Activated naive CD8-positive, alpha-beta T cell treated with anti-CD3 and anti-CD28 coated beads, Interleukin-2, amount 10 ng/mL, durations not matched to agents 7 days and 5 days (primary cell): Measurements from ENCODE around the gene CCNL1. TPM values are rescaled to one million over a fixed set of nuclear protein-coding genes. Genes with fewer than 3 reads are reported as not detected.
A peak's percentile ranks its signal among the peaks of the same experiment; 100 is the strongest.
"Not testable (repeated sequence)": the region's sequence is repeated elsewhere in the genome, so short reads cannot be mapped to it uniquely, and the experiment has no call there.

Source experiments
- ATAC-seq: fragments of 150-1000 bp; cut with Tn5 transposase; one replicate; pipeline ENCODE4 v1.10.0; 2021; ENCODE audit warnings: low read depth, moderate library complexity
- POLR2A ChIA-PET: fragments of 350-600 bp; sonication (Branson Sonifier 250); formaldehyde crosslinking; loops from one replicate; lab custom pipeline; 2021; ENCODE audit warnings: antibody characterized with exemption; lab: Charles Lee
- DNase-seq: peaks from one replicate; pipeline ENCODE4 v3.0.0; 2021
- H3K27ac Mint-ChIP-seq: one replicate; pipeline ENCODE4 v1.8.0; 2022; ENCODE audit warnings: mild to moderate bottlenecking, mixed read lengths
- H3K27me3 Mint-ChIP-seq: one replicate; pipeline ENCODE4 v1.8.0; 2022; ENCODE audit warnings: mild to moderate bottlenecking, moderate library complexity, mixed read lengths
- H3K36me3 Mint-ChIP-seq: one replicate; pipeline ENCODE4 v1.8.0; 2021; ENCODE audit warnings: mild to moderate bottlenecking, mixed read lengths
- H3K4me1 Mint-ChIP-seq: one replicate; pipeline ENCODE4 v1.8.0; 2021; ENCODE audit warnings: mixed read lengths
- H3K4me3 Mint-ChIP-seq: one replicate; pipeline ENCODE4 v1.8.0; 2022; ENCODE audit warnings: mild to moderate bottlenecking, moderate library complexity, mixed read lengths
- H3K9me3 Mint-ChIP-seq: one replicate; pipeline ENCODE4 v1.8.0; 2021; ENCODE audit warnings: mixed read lengths
- total RNA-seq, 2 experiments: library from RNA; stranded (reverse); gene quantifications; one replicate each; pipeline ENCODE4 v1.2.3, GENCODE V29; 2021

The CCNL1 gene
- total RNA-seq, 2 experiments from 2014 or later: 276 to 280 TPM

DNA sequence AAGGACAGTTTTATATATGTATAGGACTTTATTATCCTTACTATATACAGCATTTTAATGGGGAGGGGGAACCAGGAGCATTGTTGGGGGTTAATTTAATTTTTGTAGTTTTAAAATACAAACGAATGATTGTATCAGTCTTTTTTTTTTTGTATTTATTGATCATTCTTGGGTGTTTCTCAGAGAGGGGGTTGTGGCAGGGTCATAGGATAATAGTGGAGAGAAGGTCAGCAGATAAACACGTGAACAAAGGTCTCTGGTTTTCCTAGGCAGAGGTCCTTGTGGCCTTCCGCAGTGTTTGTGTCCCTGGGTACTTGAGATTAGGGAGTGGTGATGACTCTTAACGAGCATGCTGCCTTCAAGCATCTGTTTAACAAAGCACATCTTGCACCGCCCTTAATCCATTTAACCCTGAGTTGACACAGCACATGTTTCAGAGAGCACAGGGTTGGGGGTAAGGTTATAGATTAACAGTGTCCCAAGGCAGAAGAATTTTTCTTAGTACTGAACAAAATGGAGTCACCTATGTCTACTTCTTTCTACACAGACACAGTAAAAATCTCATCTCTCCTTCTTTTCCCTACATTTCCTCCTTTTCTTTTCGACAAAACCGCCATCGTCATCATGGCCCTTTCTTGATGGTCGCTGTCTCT lies 18.0 kb upstream of the CCNL1 start:
- peaks cover 32% of the 10 kb centered on the region for H3K36me3 Mint-ChIP-seq
- not testable (repeated sequence) for H3K9me3 Mint-ChIP-seq, H3K27me3 Mint-ChIP-seq, ATAC-seq, H3K4me3 Mint-ChIP-seq, H3K27ac Mint-ChIP-seq, DNase-seq
- H3K4me1 Mint-ChIP-seq: peaks cover 22% of the 10 kb centered on the region
- POLR2A ChIA-PET: interaction anchor here (7.5 kb wide), 1 partner anchor 16 kb away, joined by 527 read pairs; the partner anchor contains the start of gene CCNL1

GRCh38 chr3:157176934-157177333 lies 17.0 kb upstream of the CCNL1 start:
- H3K9me3 Mint-ChIP-seq: peaks cover 1% of the 10 kb centered on the region
- POLR2A ChIA-PET: interaction anchor here (7.5 kb wide), 1 partner anchor 15 kb away, joined by 527 read pairs; the partner anchor contains the start of gene CCNL1
- peaks cover 22% of the 10 kb centered on the region for H3K4me1 Mint-ChIP-seq
- H3K4me3 Mint-ChIP-seq: peak overlapping the region; percentile 70
- H3K27me3 Mint-ChIP-seq: no peaks in the 10 kb centered on the region
- peak overlapping the region; percentile 24 for H3K27ac Mint-ChIP-seq
- DNase-seq (no peak), ATAC-seq (no peak)
- peaks cover 27% of the 10 kb centered on the region for H3K36me3 Mint-ChIP-seq

GRCh38 chr3:157175691-157176507 lies 16.0 kb upstream of the CCNL1 start:
- Mint-ChIP-seq H3K4me1 (peaks cover 22% of the 10 kb centered on the region), H3K27ac (peak overlapping the region; percentile 96), H3K4me3 (peak overlapping the region; percentile 98), H3K27me3 (no peaks in the 10 kb centered on the region), H3K36me3 (peaks cover 23% of the 10 kb centered on the region), H3K9me3 (peaks cover 1% of the 10 kb centered on the region)
- peak; percentile 43 for DNase-seq
- POLR2A ChIA-PET: interaction anchor here (0.6 to 7.5 kb wide), 14 partner anchors 14 to 692 kb away, joined by 3 to 527 read pairs (median 6); partner anchors contain the start of genes CCNL1, SSR3 and TIPARP
- no peak for ATAC-seq

DNA sequence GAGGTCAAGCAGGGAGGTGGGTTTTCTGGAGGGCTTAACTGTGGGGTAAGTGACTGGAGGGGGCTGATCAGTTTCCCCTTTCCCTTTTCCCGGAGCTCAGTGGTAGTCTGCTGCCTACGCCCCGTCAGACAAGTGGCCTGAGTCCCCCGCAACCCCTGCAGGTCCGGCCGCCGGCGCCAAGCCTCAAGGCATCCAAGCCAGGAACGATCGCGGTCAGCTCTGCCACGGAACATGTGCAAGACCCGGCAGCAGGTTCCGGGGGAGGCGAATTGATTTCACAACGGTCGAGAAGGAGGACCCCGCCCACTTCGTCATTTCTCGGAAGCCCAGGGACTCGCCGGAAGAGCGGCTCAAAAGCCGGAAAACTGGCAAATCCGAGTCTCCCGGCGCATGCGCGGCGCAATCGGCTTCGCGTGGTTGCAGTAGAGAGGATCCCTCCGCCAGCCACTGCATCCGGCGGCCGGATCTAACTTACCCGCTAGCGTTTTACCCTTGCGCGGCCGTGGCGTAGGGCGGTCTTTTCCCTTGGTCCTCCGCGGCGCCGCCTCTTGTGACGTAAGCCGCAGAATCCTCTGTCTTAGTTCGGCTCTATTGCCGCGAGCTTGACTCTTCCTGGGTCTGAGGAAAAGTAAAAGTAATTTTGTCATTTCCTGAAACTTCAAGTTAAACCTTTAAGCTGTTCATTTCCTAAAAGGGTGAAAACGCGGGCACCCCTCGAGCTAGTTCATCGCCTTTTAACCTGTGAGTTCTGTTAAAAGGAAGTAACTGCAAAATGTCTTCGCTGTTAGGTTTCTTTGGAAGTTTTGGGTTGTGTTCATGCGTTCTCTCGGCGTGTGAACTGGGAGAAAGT lies 14.9 kb upstream of the CCNL1 start:
- H3K4me3 Mint-ChIP-seq: peak overlapping the region; percentile 98
- H3K27ac Mint-ChIP-seq: peak overlapping the region; percentile 96
- H3K36me3 Mint-ChIP-seq: peaks cover 17% of the 10 kb centered on the region
- POLR2A ChIA-PET: interaction anchor here (0.6 to 7.5 kb wide), 15 partner anchors 8 to 691 kb away, joined by 3 to 527 read pairs (median 6); partner anchors contain the start of genes CCNL1, SSR3 and TIPARP
- no peaks in the 10 kb centered on the region for H3K27me3 Mint-ChIP-seq
- peaks cover 21% of the 10 kb centered on the region for H3K4me1 Mint-ChIP-seq
- H3K9me3 Mint-ChIP-seq: no peaks in the 10 kb centered on the region
- DNase-seq (peak; percentile 96), ATAC-seq (peak; percentile 95)

GRCh38 chr3:157174290-157174648 lies 14.3 kb upstream of the CCNL1 start:
- H3K9me3 Mint-ChIP-seq: no peaks in the 10 kb centered on the region
- POLR2A ChIA-PET: interaction anchor here (0.7 to 7.5 kb wide), 9 partner anchors 8 to 691 kb away, joined by 3 to 527 read pairs (median 7); partner anchors contain the start of genes CCNL1, SSR3 and TIPARP

GRCh38 chr3:157173343-157173742 lies 13.4 kb upstream of the CCNL1 start:
- POLR2A ChIA-PET: interaction anchor here (2.7 to 7.5 kb wide), 2 partner anchors 11 to 17 kb away, joined by 17 to 527 read pairs; partner anchors contain the start of gene CCNL1
- H3K9me3 Mint-ChIP-seq, H3K4me3 Mint-ChIP-seq, DNase-seq, ATAC-seq, H3K27me3 Mint-ChIP-seq, H3K27ac Mint-ChIP-seq: not testable (repeated sequence)
- H3K4me1 Mint-ChIP-seq: peaks cover 19% of the 10 kb centered on the region
- peaks cover 12% of the 10 kb centered on the region for H3K36me3 Mint-ChIP-seq

More at GRCh38 chr3:157174290-157174648, 14.3 kb upstream of the CCNL1 start:
- Mint-ChIP-seq H3K4me1 (peaks cover 19% of the 10 kb centered on the region), H3K27ac (peak overlapping the region; percentile 96), H3K36me3 (peaks cover 13% of the 10 kb centered on the region), H3K27me3 (no peaks in the 10 kb centered on the region), H3K4me3 (peak overlapping the region; percentile 98)
- DNase-seq (peak; percentile 39), ATAC-seq (no peak)

DNA sequence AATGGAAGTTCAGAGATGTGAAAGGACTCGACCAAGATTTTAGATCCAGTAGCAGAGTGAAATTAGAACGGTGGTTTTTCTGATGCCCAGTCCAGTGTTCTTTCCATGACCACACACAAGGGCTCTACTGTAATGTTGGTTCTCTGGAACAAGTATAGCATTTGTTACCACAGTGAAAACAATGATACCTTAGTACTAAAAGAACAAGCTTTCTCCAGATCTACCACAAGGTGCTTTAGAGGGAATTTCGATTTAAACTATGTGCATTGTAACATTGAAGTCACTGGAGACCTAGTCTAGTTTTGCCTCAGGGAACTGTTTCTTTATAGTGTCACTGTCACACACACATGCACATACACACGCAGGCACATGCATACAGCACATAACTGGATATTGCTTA lies 12.8 kb upstream of the CCNL1 start:
- H3K4me1 Mint-ChIP-seq: peaks cover 19% of the 10 kb centered on the region
- no peak for ATAC-seq
- H3K4me3 Mint-ChIP-seq: no peak overlapping the region

GRCh38 chr3:157170861-157171260 lies 10.9 kb upstream of the CCNL1 start:
- POLR2A ChIA-PET: interaction anchor here (7.5 kb wide), 1 partner anchor 9 kb away, joined by 527 read pairs; the partner anchor contains the start of gene CCNL1
- no peak for DNase-seq
- peaks cover 2% of the 10 kb centered on the region for H3K36me3 Mint-ChIP-seq
- H3K4me1 Mint-ChIP-seq: peaks cover 9% of the 10 kb centered on the region
- no peaks in the 10 kb centered on the region for H3K27me3 Mint-ChIP-seq
- ATAC-seq: no peak
- H3K9me3 Mint-ChIP-seq: no peaks in the 10 kb centered on the region
- no peak overlapping the region for H3K4me3 Mint-ChIP-seq
- peak overlapping the region; percentile 13 for H3K27ac Mint-ChIP-seq

More for the DNA sequence above, 12.8 kb upstream of the CCNL1 start:
- H3K27ac Mint-ChIP-seq: peak overlapping the region; percentile 24
- peaks cover 6% of the 10 kb centered on the region for H3K36me3 Mint-ChIP-seq
- no peaks in the 10 kb centered on the region for H3K9me3 Mint-ChIP-seq
- no peak for DNase-seq
- POLR2A ChIA-PET: interaction anchor here (0.5 to 7.5 kb wide), 2 partner anchors 11 to 73 kb away, joined by 3 to 527 read pairs; partner anchors contain the start of gene CCNL1
- H3K27me3 Mint-ChIP-seq: no peaks in the 10 kb centered on the region

- ATAC-seq (no peak), DNase-seq (no peak)
- Mint-ChIP-seq H3K36me3 (peaks cover 4% of the 10 kb centered on the region), H3K9me3 (no peaks in the 10 kb centered on the region), H3K27ac (no peak overlapping the region), H3K4me1 (peaks cover 8% of the 10 kb centered on the region), H3K27me3 (no peaks in the 10 kb centered on the region), H3K4me3 (no peak overlapping the region)
- POLR2A ChIA-PET: interaction anchor here (1.7 kb wide), 1 partner anchor 7 kb away, joined by 12 read pairs; the partner anchor contains the start of gene CCNL1
These were observed 7.6 kb upstream of the CCNL1 start for GRCh38 chr3:157167371-157168042.

GRCh38 chr3:157166561-157166960 lies 6.6 kb upstream of the CCNL1 start:
- no peak overlapping the region for H3K27ac Mint-ChIP-seq
- ATAC-seq: no peak
- peaks cover 4% of the 10 kb centered on the region for H3K36me3 Mint-ChIP-seq
- H3K9me3 Mint-ChIP-seq: no peaks in the 10 kb centered on the region
- POLR2A ChIA-PET: interaction anchor here (0.6 kb wide), 1 partner anchor 8 kb away, joined by 3 read pairs; no protein-coding TSS in a partner anchor
- H3K27me3 Mint-ChIP-seq: no peaks in the 10 kb centered on the region
- H3K4me1 Mint-ChIP-seq: peaks cover 8% of the 10 kb centered on the region
- no peak for DNase-seq
- no peak overlapping the region for H3K4me3 Mint-ChIP-seq

GRCh38 chr3:157166115-157166514 lies 6.2 kb upstream of the CCNL1 start:
- Mint-ChIP-seq H3K27ac (no peak overlapping the region), H3K4me3 (no peak overlapping the region), H3K4me1 (peaks cover 12% of the 10 kb centered on the region), H3K9me3 (no peaks in the 10 kb centered on the region), H3K36me3 (peaks cover 4% of the 10 kb centered on the region), H3K27me3 (no peaks in the 10 kb centered on the region)
- ATAC-seq (no peak), DNase-seq (no peak)
- POLR2A ChIA-PET: interaction anchor here (0.6 to 7.7 kb wide), 2 partner anchors 8 to 1589 kb away, joined by 3 to 527 read pairs; no protein-coding TSS in a partner anchor
